GM19438 (cell line): Measurements from ENCODE around the gene ADD1.

Experiments
- ATAC-seq: cut with Tn5 transposase; IDR thresholded peaks from one replicate; pipeline ENCODE4 v1.9.1; 2021; ENCODE audit warnings: low read depth; ENCODE audit not compliant: unreplicated experiment

ADD1 gene

DNA sequence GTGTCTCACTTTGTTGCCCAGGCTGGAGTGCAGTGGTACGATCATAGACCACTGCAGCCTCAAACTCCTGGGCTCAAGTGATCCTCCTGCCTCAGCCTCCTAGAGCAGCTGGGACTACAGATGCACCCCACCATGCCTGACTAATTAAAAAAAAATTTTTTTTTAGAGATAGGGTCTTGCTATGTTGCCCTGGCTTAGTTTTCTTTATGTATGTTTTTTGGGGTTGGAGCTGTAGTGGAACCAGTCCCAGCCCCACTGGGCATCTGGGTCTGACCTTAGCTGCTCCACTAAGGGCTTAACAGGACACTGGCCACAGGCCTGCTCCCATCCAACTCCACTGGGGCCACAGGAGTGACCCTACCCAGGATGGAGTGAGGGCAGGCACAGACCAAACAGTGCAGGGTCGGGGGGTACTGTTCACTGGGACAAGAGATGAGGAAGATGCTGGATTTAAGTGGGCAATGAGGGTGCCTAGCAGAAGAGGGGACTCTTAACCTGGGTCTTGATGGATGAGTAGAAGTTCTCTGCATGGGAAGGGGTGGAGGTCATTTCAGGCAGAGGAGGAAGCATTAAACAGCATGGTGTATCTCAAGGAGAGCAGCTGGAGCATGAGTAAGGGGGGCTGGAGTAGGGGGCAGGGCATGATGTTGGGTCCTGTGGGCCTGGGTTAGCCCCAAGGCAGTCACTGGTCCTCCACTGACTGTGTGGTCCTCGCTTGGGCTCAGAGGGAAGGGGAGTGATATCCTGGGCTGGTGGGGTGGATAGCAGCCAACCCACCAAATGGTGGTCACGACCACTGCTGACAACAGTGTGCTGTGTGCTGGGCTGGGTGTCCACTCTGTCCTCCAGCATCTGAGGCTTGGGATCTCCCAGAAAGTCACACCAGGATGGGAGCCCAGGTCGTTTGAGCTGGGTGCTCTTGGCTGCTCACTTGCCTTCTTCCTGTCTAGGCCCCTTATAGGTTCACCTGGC is 24.1 kb upstream of the ADD1 start:
- ATAC-seq, result no peak

DNA sequence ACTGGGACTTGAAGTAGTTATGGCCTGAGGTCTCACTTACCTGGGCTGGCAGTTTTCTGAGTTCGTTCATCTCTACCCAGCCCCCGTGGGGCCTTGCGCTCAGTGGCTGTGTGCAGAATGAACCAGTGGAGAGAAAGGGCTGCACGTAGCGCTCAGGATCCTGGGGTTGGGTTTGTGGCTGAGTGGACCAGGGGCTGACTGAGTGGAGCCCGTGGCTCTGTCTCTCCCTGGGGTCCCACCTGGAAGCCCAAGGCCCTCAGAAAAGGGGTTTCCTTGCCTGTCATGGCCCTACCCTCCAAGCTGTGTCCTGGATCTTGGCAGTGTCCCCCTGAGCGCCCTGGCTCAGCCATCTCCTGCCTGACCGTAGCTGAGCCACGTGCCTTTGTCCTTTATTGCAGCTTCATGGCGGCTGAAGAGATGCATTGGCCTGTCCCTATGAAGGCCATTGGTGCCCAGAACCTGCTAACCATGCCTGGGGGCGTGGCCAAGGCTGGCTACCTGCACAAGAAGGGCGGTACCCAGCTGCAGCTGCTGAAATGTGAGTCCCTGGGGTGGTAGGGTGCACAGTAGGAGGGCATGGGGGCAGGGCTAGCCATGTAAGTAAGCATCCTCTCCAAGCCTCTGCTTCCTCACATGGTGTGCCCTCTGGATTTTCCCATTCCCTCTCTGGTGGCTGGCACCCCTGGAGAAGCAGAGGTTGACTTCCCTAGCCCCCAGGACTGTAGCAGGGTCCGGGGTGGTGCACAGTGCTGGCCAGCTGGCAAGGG is 23.2 kb upstream of the ADD1 start:
- no peak for ATAC-seq

DNA sequence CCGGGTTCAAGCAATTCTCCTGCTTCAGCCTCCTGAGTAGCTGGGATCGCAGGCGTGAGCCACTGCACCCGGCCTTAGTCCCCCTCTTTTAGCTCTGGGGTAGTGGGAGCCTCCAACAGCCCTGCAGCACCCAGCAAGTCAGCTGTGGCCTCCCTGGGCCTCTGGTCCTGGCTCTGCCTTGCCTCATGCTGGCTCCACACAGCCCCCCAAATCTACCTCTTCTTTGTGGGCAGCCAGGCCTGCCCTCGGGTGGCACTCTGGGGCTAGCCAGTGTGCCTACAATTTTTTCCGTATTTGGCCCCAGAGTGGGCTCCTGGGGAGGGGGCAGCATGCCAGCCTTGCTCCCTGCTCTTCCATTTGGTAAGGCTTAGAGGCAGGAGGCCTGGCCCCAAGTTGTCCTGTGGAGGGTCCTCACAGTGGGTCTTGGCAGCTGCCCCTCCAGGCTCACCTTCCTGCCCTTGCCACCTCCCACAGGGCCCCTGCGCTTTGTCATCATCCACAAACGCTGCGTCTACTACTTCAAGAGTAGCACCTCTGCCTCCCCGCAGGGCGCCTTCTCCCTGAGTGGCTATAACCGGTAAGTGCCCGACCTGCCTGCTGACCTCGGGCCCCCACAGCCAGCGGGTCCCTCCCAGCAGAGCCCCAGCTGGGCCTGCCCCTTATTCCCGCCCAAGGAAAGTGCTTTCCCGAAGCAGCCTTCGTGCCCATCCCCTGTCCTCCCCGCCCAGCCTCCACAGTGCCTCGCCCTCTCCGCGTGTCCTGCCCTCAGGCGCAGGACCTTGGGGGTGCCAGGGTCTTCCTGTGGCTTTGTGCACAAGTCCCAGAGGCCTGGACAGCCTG is 21.0 kb upstream of the ADD1 start:
- no peak for ATAC-seq

GRCh38 chr4:2823301-2823670 is 20.4 kb upstream of the ADD1 start:
- no peak for ATAC-seq

GRCh38 chr4:2823671-2824328 is 19.8 kb upstream of the ADD1 start:
- ATAC-seq, result no peak

DNA sequence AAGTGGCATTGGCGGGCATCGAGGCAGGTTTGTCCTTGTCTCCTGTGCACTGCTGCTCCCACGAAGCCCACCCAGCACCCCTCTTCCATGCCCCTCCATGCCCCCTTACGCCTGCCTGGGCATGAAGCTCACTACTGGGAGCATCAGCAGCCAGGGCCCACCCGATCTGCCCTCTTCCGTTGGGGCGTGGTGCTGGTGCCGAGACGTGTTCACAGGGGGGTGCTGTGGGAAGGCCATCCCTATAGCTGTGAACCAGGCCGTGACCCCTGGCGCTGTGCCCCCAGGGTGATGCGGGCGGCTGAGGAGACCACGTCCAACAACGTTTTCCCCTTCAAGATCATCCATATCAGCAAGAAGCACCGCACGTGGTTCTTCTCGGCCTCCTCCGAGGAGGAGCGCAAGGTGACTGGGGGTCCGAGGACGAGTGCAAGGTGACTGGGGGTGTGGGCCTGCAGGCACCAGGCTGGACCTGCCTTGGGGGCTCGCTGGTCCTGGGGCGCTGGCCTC is 19.3 kb upstream of the ADD1 start:
- no peak for ATAC-seq

GRCh38 chr4:2824836-2825381 is 18.7 kb upstream of the ADD1 start:
- no peak for ATAC-seq

GRCh38 chr4:2825740-2826139 is 17.9 kb upstream of the ADD1 start:
- ATAC-seq, result no peak

- no peak for ATAC-seq
Observed at GRCh38 chr4:2827071-2827873, 16.4 kb upstream of the ADD1 start.

- no peak for ATAC-seq
Observed at GRCh38 chr4:2827874-2828751, 15.5 kb upstream of the ADD1 start.

DNA sequence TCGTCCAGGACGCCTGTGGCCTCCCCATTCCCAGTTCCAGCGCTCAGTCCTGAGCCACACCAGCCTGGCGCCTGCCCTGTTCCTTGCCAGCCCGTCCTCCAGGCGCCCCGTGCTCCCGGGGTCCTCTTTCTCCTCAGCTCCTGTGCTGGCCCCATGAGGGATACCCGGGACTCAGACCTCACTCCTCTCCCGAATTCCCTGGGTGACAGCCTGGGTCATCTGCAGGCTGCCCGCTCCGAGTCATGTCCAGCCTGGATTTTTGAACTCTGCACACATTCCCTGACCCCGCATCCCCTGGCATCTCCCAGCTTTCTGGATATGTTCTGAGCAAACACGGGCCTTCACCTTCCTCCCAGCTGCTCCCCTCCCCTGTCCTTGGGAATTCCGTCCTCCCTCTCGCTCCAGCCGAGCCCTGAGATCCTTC is 14.9 kb upstream of the ADD1 start:
- no peak for ATAC-seq

- no peak for ATAC-seq
Observed at GRCh38 chr4:2829321-2829932, 14.2 kb upstream of the ADD1 start.

GRCh38 chr4:2829933-2830451 is 13.7 kb upstream of the ADD1 start:
- no peak for ATAC-seq

- ATAC-seq, result no peak
Observed at GRCh38 chr4:2830632-2831610, 12.7 kb upstream of the ADD1 start.

- no peak for ATAC-seq
Observed at GRCh38 chr4:2831611-2832308, 11.9 kb upstream of the ADD1 start.
